Stomach smooth muscle (tissue), 2 donors: Measurements from ENCODE around the gene PRKAB2.
A peak's percentile ranks its signal among the peaks of the same experiment; 100 is the strongest.

Source experiments
- H3K27ac ChIP-seq: one replicate; pipeline ENCODE4 v1.7.0; 2013; ENCODE audit warnings: mild to moderate bottlenecking, low read length, inconsistent platforms
- H3K27me3 ChIP-seq, 2 donors: one replicate each; pipeline ENCODE4 v1.7.0; 2013; ENCODE audit warnings: low read length in 2 of 2; ENCODE audit not compliant: insufficient read depth in 2 of 2, control insufficient read depth in 1 of 2
- H3K36me3 ChIP-seq, 2 donors: one replicate each; pipeline ENCODE4 v1.7.0; 2013; ENCODE audit warnings: low read length in 2 of 2; ENCODE audit not compliant: control insufficient read depth in 2 of 2, insufficient read depth in 2 of 2
- H3K4me1 ChIP-seq: one replicate; pipeline ENCODE4 v1.7.0; 2013; ENCODE audit warnings: low read length; ENCODE audit not compliant: control insufficient read depth, insufficient read depth
- H3K4me3 ChIP-seq, 2 donors: one replicate each; pipeline ENCODE4 v1.7.0; 2013; ENCODE audit warnings: low read length in 2 of 2
- H3K9ac ChIP-seq, 2 donors: one replicate each; pipeline ENCODE4 v1.7.0; 2013; ENCODE audit warnings: low read length in 2 of 2, mild to moderate bottlenecking in 1 of 2
- H3K9me3 ChIP-seq, 2 donors: one replicate each; pipeline ENCODE4 v1.7.0; 2013; ENCODE audit warnings: low read length in 2 of 2; ENCODE audit not compliant: control insufficient read depth in 2 of 2
- donor health status: healthy.
- donor health status: Pancreatic carcinoma.

Gene PRKAB2

GRCh38 chr1:147172168-147173016 is at the start of gene PRKAB2:
Gene PRKAB2, minus strand, starts transcription at chr1:147172470. Its CDS starts 326 bp downstream, at chr1:147172144.
- Histone ChIP-seq H3K9me3 (no peaks in the 10 kb centered on the region), H3K27me3 (no peaks in the 10 kb centered on the region), H3K9ac (peak within 1 kb of the TSS; percentile 86 to 95), H3K27ac (peak within 1 kb of the TSS; percentile 78), H3K4me1 (peaks cover 13% of the 10 kb centered on the region), H3K4me3 (peak within 1 kb of the TSS; percentile 85 to 96), H3K36me3 (peaks cover 0 to 2% of the 10 kb centered on the region in 2 donors)

- Histone ChIP-seq H3K4me1 (no peaks in the 10 kb centered on the region), H3K9ac (no peak overlapping the region), H3K9me3 (no peaks in the 10 kb centered on the region), H3K36me3 (no peaks in the 10 kb centered on the region), H3K27ac (no peak overlapping the region), H3K27me3 (no peaks in the 10 kb centered on the region), H3K4me3 (no peak overlapping the region)
Measured at GRCh38 chr1:147218606-147219005, 46.3 kb upstream of the PRKAB2 start.

- no peaks in the 10 kb centered on the region for H3K9me3 ChIP-seq
- no peak overlapping the region for H3K9ac ChIP-seq
- H3K4me3 ChIP-seq: no peak overlapping the region
- H3K27ac ChIP-seq: no peak overlapping the region
- no peaks in the 10 kb centered on the region for H3K4me1 ChIP-seq
- no peaks in the 10 kb centered on the region for H3K27me3 ChIP-seq
- no peaks in the 10 kb centered on the region for H3K36me3 ChIP-seq
Measured at GRCh38 chr1:147217141-147217540, 44.9 kb upstream of the PRKAB2 start.

- no peaks in the 10 kb centered on the region for H3K27me3 ChIP-seq
- H3K9ac ChIP-seq: no peak overlapping the region
- no peaks in the 10 kb centered on the region for H3K4me1 ChIP-seq
- H3K27ac ChIP-seq: no peak overlapping the region
- no peaks in the 10 kb centered on the region for H3K36me3 ChIP-seq
- H3K4me3 ChIP-seq: no peak overlapping the region
- H3K9me3 ChIP-seq: no peaks in the 10 kb centered on the region
Measured at GRCh38 chr1:147216124-147216523, 43.9 kb upstream of the PRKAB2 start.

GRCh38 chr1:147215540-147215916 is 43.3 kb upstream of the PRKAB2 start:
- H3K36me3 ChIP-seq: no peaks in the 10 kb centered on the region
- H3K27ac ChIP-seq: no peak overlapping the region
- H3K9me3 ChIP-seq: no peaks in the 10 kb centered on the region
- H3K4me1 ChIP-seq: no peaks in the 10 kb centered on the region
- H3K4me3 ChIP-seq: no peak overlapping the region
- no peaks in the 10 kb centered on the region for H3K27me3 ChIP-seq
- H3K9ac ChIP-seq: no peak overlapping the region

GRCh38 chr1:147214842-147215539 is 42.7 kb upstream of the PRKAB2 start:
- H3K4me3 ChIP-seq: no peak overlapping the region
- H3K4me1 ChIP-seq: no peaks in the 10 kb centered on the region
- H3K9ac ChIP-seq: no peak overlapping the region
- no peaks in the 10 kb centered on the region for H3K27me3 ChIP-seq
- H3K36me3 ChIP-seq: no peaks in the 10 kb centered on the region
- H3K27ac ChIP-seq: no peak overlapping the region
- no peaks in the 10 kb centered on the region for H3K9me3 ChIP-seq

- no peak overlapping the region for H3K9ac ChIP-seq
- H3K27ac ChIP-seq: no peak overlapping the region
- H3K4me3 ChIP-seq: no peak overlapping the region
- H3K36me3 ChIP-seq: no peaks in the 10 kb centered on the region
- no peaks in the 10 kb centered on the region for H3K4me1 ChIP-seq
- H3K27me3 ChIP-seq: no peaks in the 10 kb centered on the region
- H3K9me3 ChIP-seq: no peaks in the 10 kb centered on the region
Measured at GRCh38 chr1:147214325-147214724, 42.1 kb upstream of the PRKAB2 start.

- H3K4me1 ChIP-seq: no peaks in the 10 kb centered on the region
- H3K9me3 ChIP-seq: no peaks in the 10 kb centered on the region
- H3K4me3 ChIP-seq: no peak overlapping the region
- no peaks in the 10 kb centered on the region for H3K27me3 ChIP-seq
- no peak overlapping the region for H3K27ac ChIP-seq
- H3K36me3 ChIP-seq: no peaks in the 10 kb centered on the region
- H3K9ac ChIP-seq: no peak overlapping the region
Measured at GRCh38 chr1:147213271-147213670, 41.0 kb upstream of the PRKAB2 start.

GRCh38 chr1:147211577-147211976 is 39.3 kb upstream of the PRKAB2 start:
- Histone ChIP-seq H3K4me3 (no peak overlapping the region), H3K27me3 (no peaks in the 10 kb centered on the region), H3K4me1 (no peaks in the 10 kb centered on the region), H3K27ac (no peak overlapping the region), H3K9me3 (no peaks in the 10 kb centered on the region), H3K9ac (no peak overlapping the region), H3K36me3 (no peaks in the 10 kb centered on the region)

- no peak overlapping the region for H3K9ac ChIP-seq
- no peaks in the 10 kb centered on the region for H3K4me1 ChIP-seq
- H3K27me3 ChIP-seq: no peaks in the 10 kb centered on the region
- H3K9me3 ChIP-seq: no peaks in the 10 kb centered on the region
- H3K27ac ChIP-seq: no peak overlapping the region
- no peaks in the 10 kb centered on the region for H3K36me3 ChIP-seq
- H3K4me3 ChIP-seq: no peak overlapping the region
Measured at GRCh38 chr1:147210987-147211386, 38.7 kb upstream of the PRKAB2 start.
